ENCODE results near the gene KRTAP10-2. TPM values are rescaled to one million over a fixed set of nuclear protein-coding genes. Genes with fewer than 3 reads are reported as not detected.

Gene KRTAP10-2
- polyA plus RNA-seq, 1 donor (not counting 4 experiments of a cell fraction or from before 2014, with no cell fraction given), result not detected

DNA sequence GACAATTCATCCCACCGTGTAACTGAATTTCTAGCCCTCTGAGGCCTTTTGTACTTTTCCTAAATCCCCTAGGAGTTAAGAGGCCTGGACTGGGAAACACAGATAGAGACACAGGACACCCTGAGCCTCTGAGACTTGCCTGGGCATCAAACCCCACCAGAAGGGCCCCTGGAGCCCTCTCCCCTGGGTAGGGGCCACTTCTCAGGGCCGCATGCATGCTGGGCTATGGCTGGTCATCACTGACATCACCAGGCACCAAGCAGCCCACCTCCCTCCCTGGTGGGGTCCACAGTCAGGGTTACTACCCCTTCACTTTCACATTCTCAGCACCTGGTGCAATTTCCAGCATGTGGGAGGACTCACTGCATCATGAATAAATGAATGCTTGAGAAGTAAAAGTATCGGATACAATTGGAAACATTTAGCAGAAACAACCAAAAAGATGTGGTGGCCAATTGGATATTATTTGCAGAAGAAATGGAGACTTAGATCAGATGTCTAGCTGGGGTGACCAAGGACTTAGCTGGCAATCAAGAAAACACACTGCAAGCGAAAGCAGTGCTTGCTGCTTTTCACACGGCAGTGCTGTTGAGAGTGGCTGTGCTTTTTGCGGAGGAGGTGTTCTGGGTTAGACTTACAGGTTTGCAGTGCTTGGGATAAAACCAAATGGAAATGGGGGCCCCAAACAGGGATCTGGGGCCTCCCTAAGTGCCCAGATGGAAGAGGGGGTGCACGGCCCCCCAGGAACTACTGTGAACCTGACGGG, 48.1 kb upstream of the KRTAP10-2 start:
- H3K9me3 ChIP-seq (ENCODE audit: control insufficient read depth, low read depth, low read length), result no peaks in the 10 kb centered on the region
- no peaks in the 10 kb centered on the region for H3K79me2 ChIP-seq (ENCODE audit: control insufficient read depth, insufficient read depth, low read length)
- no peak overlapping the region for H3K9ac ChIP-seq (ENCODE audit: control insufficient read depth, extremely low read depth, insufficient read depth, low read length)
- H3K4me1 ChIP-seq (ENCODE audit: control insufficient read depth, extremely low read depth, insufficient read depth, low read length), result peaks cover 2% of the 10 kb centered on the region
- H3K4me3 ChIP-seq (ENCODE audit: control insufficient read depth in 2 of 3, extremely low read depth in 1 of 3, insufficient read depth in 2 of 3, low read depth in 1 of 3, low read length in 3 of 3), result no peak overlapping the region
- no peaks in the 10 kb centered on the region for H3K9me1 ChIP-seq (ENCODE audit: control insufficient read depth, extremely low read depth, insufficient read depth, low read length)
- peaks cover 2% of the 10 kb centered on the region for H3K27me3 ChIP-seq (ENCODE audit: control insufficient read depth, extremely low read depth, insufficient read depth, low read length)
- H3K4me2 ChIP-seq (ENCODE audit: control insufficient read depth, extremely low read depth, insufficient read depth, low read depth, low read length), result no peak overlapping the region
- no peak for TF ChIP-seq EZH2 (IDR thresholded peaks at IDR 0.05; ENCODE audit: low read length)
- TF ChIP-seq, protein P1, sequence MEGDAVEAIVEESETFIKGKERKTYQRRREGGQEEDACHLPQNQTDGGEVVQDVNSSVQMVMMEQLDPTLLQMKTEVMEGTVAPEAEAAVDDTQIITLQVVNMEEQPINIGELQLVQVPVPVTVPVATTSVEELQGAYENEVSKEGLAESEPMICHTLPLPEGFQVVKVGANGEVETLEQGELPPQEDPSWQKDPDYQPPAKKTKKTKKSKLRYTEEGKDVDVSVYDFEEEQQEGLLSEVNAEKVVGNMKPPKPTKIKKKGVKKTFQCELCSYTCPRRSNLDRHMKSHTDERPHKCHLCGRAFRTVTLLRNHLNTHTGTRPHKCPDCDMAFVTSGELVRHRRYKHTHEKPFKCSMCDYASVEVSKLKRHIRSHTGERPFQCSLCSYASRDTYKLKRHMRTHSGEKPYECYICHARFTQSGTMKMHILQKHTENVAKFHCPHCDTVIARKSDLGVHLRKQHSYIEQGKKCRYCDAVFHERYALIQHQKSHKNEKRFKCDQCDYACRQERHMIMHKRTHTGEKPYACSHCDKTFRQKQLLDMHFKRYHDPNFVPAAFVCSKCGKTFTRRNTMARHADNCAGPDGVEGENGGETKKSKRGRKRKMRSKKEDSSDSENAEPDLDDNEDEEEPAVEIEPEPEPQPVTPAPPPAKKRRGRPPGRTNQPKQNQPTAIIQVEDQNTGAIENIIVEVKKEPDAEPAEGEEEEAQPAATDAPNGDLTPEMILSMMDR (optimal IDR thresholded peaks at IDR 0.05 in 1 of 3, IDR thresholded peaks at IDR 0.05 in 1 of 3, conservative IDR thresholded peaks at IDR 0.05 in 1 of 3; ENCODE audit: extremely low read depth in 1 of 3, insufficient read depth in 2 of 3, low read length in 3 of 3), result no peak
- DNase-seq (ENCODE audit: low read depth, low spot score) (no peak), FAIRE-seq (no peak)
- no peak overlapping the region for H3K27ac ChIP-seq (ENCODE audit: control insufficient read depth, insufficient read depth, low read length)
- no peaks in the 10 kb centered on the region for H4K20me1 ChIP-seq (ENCODE audit: control insufficient read depth, extremely low read depth, insufficient read depth, low read length)
- dilution Hi-C loops (cut with MboI; ENCODE audit: extremely low pct_ligation_motif_present, low sequenced_read_pairs), result no loop called here
- no peak overlapping the region for H2AFZ ChIP-seq (ENCODE audit: control insufficient read depth, low read length)
- no peaks in the 10 kb centered on the region for H3K36me3 ChIP-seq (ENCODE audit: control insufficient read depth in 2 of 2, extremely low read depth in 1 of 2, insufficient read depth in 2 of 2, low read length in 2 of 2)

DNA sequence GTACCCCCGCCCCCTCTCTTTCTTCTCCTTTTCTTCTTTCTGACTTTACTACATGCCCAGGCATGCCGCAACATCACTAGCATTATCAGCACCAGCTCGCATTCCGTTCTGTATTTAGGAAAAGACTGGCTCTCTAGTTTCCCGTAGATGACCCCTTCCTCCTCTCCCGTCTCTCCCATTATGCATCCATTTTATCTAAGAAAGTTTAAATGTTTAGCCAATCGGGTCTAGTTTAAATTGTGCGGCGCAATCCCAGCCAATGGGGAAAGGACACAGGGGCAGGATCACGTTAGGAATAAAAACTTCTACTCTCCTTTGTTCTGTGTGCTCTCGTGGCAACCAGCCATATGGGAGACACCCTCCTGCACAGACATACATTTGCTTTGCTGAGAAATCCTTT, 46.8 kb upstream of the KRTAP10-2 start:
- FAIRE-seq, result no peak
- Histone ChIP-seq H4K20me1 (ENCODE audit: control insufficient read depth, extremely low read depth, insufficient read depth, low read length) (no peaks in the 10 kb centered on the region), H3K9ac (ENCODE audit: control insufficient read depth, extremely low read depth, insufficient read depth, low read length) (no peak overlapping the region), H3K9me1 (ENCODE audit: control insufficient read depth, extremely low read depth, insufficient read depth, low read length) (no peaks in the 10 kb centered on the region), H3K79me2 (ENCODE audit: control insufficient read depth, insufficient read depth, low read length) (no peaks in the 10 kb centered on the region), H2AFZ (ENCODE audit: control insufficient read depth, low read length) (no peak overlapping the region), H3K4me2 (ENCODE audit: control insufficient read depth, extremely low read depth, insufficient read depth, low read depth, low read length) (no peak overlapping the region), H3K27me3 (ENCODE audit: control insufficient read depth, extremely low read depth, insufficient read depth, low read length) (peaks cover under 1% of the 10 kb centered on the region), H3K36me3 (ENCODE audit: control insufficient read depth in 2 of 2, extremely low read depth in 1 of 2, insufficient read depth in 2 of 2, low read length in 2 of 2) (no peaks in the 10 kb centered on the region), H3K9me3 (ENCODE audit: control insufficient read depth, low read depth, low read length) (no peaks in the 10 kb centered on the region), H3K27ac (ENCODE audit: control insufficient read depth, insufficient read depth, low read length) (no peak overlapping the region), H3K4me1 (ENCODE audit: control insufficient read depth, extremely low read depth, insufficient read depth, low read length) (peaks cover 7% of the 10 kb centered on the region), H3K4me3 (ENCODE audit: control insufficient read depth in 2 of 3, extremely low read depth in 1 of 3, insufficient read depth in 2 of 3, low read depth in 1 of 3, low read length in 3 of 3) (no peak overlapping the region)
- no peak for DNase-seq (ENCODE audit: low read depth, low spot score)
- TF ChIP-seq EZH2 (IDR thresholded peaks at IDR 0.05; ENCODE audit: low read length), result no peak
- TF ChIP-seq, protein P1 (optimal IDR thresholded peaks at IDR 0.05 in 1 of 3, IDR thresholded peaks at IDR 0.05 in 1 of 3, conservative IDR thresholded peaks at IDR 0.05 in 1 of 3; ENCODE audit: extremely low read depth in 1 of 3, insufficient read depth in 2 of 3, low read length in 3 of 3), result no peak
- dilution Hi-C loops (cut with MboI; ENCODE audit: extremely low pct_ligation_motif_present, low sequenced_read_pairs), result no loop called here
